Activated naive CD4-positive, alpha-beta T cell treated with anti-CD3 and anti-CD28 coated beads, Interleukin-2, amount 50 U/mL, for 16 hours (primary cell): ENCODE results near the gene LRBA.
"Not testable (repeated sequence)": the region's sequence is repeated elsewhere in the genome, so short reads cannot be mapped to it uniquely, and the experiment has no call there.

Source experiments
- DNase-seq: peaks from one replicate; pipeline ENCODE4 v3.0.0-alpha.2; 2020

Gene LRBA

DNA sequence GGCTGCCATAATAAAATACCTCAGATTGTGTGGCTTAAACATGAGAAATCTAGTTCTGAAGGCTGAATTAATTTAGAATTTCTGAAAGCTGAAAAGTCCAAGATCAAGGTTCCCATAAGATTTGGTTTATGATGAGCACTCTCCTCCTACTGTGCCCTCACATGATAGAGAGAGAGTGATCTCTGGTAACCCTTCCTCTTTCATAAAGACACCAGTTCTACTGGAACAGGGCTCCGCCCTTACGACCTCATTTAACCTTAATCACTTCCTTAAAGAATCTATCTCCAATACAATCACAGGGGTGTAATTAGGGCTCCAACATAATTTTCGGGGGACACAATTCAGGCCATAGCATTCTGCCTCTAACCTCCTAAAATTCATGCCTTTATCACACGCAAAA lies 627.1 kb downstream of the LRBA start:
- no peak for DNase-seq

DNA sequence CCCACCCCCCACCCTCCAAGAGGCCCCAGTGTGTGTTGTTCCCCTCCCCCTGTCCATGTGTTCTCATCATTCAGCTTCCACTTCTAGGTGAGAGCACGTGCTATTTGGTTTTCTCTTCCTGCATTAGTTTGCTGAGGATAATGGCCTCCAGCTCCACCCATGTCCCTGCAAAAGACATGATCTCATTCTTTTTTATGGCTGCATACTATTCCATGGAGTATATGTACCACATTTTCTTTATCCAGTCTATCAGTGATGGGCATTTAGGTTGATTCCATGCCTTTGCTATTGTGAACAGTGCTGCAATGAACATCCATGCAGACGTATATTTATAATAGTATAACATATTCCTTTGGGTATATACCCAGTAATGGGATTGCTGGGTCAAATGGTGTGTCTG lies 628.7 kb downstream of the LRBA start:
- DNase-seq, result not testable (repeated sequence)

- DNase-seq, result no peak
Measured at GRCh38 chr4:150385606-150386005, 629.5 kb downstream of the LRBA start.

GRCh38 chr4:150384249-150384648 lies 630.8 kb downstream of the LRBA start:
- no peak for DNase-seq

GRCh38 chr4:150382028-150382427 lies 633.1 kb downstream of the LRBA start:
- no peak for DNase-seq

- no peak for DNase-seq
Measured at GRCh38 chr4:150381609-150382008, 633.5 kb downstream of the LRBA start.

DNA sequence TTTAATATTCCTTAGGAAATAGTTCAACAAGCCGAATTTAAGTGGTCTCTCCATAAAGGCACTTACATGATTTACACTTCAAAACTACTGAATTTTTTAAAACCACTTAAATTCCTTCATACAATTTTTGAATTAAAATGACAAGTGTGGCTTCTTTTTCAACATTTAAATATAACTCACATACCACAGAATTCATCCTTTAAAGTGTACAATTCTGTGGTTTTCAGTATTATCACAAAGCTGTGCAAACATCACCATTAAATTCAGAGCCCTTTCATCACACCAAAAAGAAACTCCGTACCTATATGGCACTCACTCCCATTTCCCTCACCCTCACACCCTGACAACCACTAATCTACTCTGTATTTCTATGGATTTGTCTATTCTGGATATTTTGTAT lies 634.0 kb downstream of the LRBA start:
- no peak for DNase-seq

GRCh38 chr4:150379454-150379853 lies 635.6 kb downstream of the LRBA start:
- DNase-seq, result no peak

DNA sequence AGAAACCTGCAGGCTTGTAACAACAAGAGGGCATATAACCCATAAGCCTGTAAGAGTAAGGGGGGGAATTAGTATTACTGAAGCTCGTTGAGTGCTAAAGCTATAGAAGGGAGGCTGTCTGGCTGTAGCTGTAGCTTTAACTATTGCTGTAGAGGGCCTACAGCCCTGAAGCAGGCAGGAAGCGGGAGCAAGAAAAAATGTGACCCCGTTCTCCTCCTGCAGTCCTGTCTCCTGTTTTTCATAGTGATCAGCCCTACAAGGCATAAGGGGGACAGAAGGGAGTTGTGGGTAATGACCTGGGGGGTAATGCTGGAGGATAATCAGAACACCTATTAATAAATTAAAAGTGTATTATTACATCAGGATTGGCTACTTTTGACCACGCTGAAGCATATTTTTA lies 640.1 kb downstream of the LRBA start:
- DNase-seq, result no peak

DNA sequence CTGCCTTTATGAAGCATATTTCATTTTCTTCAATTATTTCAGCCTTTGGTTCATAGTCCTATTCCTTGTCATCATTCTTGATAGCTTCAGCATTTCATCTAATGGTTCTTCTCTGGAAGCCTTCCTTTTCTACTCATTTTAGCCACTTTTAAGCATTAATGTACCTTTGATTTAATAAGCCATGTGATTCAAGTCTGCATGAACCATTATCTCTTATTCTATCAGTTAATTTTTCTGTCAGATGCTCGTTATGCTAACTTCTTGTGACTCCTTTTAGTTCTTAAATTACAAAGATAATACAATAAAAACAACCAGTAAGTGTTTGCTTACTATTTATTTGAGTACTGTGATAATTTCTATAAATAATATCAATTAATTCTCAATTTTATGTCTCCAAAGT lies 643.2 kb downstream of the LRBA start:
- DNase-seq, result no peak

DNA sequence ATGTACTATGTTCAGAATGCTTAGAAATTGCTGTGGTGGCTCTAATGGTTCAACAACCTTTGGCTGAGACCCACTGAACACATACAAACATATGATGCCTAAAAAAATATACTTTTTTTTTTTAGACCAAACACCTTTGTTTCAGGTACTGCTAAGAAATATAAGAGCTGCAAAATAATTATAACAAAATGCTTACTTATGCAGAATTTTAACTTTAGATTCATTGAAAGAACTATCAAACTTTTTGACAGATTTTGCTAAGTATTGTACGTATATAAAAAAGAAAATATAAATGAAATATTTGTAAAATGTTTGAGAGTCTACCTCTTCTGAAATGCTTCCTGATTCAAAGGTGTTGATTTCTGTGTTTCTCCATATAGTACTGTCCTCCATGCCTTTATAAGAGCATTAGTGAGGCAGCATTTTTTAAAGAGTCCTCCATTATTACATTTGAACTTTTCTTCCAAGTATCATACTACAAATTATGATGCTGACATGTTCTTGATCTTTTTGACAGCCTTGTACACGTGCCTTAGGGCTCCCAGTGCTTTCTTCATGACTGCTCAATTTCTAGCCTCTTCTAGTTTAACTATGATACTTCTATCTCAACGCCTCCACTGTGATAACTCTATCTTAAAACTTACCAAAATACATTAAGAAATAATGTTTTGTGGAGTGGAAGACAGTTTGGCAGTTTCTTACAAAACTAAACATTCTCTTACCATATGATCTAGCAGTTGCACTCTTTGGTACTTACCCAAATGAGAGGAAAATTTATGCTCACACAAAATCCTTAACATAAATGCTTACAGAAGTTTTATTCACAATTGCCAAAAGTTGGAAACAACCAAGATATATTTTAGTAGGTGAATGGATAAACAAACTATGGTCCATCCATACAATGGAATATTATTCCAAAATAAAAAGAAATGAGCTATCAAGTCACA lies 645.4 kb downstream of the LRBA start:
- no peak for DNase-seq

GRCh38 chr4:150368667-150369066 lies 646.4 kb downstream of the LRBA start:
- no peak for DNase-seq

DNA sequence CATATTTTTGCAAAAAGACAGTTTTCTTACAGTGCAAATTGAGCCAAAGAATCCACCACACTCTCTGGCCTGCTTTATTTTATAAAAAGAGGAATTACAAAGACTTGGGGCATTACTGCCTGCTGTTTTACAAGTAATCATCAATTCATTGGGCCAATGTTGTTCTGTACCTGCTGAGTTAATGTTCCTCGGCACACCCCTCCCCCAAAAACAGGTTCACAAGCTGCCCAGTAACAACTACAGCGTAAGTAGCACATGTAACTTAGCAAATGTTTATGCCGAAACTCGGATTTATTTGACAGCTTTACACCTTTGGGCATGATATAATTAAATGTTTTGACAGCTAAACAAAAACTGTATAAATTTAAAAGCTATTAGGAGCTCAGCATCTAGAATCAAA lies 647.8 kb downstream of the LRBA start:
- no peak for DNase-seq

DNA sequence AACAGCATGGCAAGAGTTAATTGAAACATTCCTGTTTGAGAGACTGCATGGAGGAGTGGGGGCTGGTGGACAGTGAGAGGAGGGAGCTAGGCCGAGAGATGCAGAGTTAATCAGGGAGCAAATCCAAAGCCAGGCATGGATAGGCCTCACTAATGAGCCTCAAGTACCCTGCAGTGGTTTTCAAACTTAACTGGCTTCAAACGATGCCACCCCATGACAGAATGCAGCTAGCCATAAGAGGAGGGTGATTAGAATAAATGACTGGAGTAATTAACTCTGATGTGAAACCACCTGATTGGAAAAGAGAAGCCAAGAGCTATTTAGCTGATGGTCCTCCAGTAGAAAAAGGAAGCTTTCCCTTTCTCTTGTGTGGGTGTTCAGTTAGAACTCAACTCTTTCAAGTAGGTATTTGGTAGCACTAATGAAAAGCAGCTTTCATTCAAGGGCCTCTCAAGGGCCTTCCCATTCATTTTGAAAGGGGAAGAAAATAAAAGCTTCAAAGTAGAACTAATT lies 648.5 kb downstream of the LRBA start:
- no peak for DNase-seq

DNA sequence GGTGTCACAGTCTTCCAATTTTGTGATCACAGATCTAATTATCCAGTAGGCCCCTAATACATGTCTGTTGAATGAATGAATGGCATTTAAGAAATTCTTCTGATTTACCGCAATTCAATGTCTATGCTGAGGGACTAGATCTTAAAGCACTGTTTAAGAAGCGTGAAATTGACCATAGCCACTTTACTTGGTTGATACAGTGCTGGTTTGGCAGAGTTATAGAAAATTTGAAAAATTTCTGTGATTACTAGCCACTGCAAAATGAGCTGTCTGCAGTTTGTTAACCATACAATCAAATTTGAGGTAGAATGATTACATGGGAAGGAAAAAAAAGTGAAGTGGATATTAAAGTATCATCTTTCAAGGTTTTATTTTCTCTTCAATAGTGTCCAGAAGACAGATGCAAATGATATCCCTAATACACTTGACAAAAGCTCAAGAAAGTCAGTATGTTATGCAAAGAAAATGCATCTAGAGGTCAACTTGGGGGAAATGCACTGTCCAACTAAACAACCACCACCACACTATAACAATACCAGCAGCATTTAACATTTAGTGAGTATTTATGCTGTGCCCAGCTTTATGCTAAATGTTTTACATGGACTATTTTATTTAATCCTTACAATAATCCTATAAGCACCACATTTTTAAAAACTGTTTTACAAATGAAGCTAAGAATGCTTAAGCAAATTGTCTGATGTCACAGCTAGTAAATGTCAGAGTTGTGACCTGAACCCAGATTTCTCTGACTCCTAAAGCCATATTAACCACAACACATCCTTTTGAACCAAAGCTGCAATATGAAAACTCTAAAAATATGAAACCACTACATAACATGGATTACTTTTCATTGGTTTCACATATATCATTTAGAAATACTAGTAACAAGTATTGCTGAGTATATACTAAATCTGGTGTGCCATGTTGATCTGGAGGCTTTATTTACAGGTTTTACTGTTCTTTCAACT lies 651.1 kb downstream of the LRBA start:
- DNase-seq, result no peak

DNA sequence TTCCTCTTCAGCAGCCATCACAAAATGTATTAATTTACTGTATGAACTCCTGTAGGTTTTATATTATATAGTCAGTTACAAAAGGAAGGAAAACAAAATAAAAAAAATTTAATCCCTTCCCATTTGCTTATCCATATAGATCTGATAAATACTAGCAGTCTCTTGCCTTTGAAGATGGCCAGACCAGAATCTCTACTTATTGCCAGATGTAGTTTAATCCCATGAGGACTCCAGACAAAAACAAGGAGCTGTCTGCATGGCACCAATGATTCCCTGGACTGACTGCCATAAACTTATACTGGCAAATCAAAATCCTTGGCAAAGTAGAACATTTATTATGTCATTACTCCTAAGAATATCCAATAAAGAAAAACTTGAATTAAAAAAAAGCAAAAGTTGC lies 656.4 kb downstream of the LRBA start:
- no peak for DNase-seq

DNA sequence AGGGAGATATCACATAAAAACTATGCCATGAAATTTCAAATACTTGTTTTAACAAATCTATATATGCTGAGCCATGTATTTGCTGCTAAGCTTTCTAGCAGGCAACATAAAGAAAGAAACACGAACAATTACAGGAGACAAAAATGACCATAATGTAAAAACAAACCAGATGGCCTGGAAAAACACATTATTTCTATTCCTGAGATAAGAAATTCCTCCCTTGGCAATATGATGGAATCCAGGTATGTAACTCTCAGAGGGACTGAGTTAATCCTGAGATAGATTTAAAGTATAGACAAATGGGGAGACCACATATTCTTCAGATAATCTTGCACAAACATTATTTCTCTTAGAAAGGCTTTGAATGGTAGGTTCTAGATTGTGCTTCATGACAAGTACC lies 657.3 kb downstream of the LRBA start:
- DNase-seq, result no peak

DNA sequence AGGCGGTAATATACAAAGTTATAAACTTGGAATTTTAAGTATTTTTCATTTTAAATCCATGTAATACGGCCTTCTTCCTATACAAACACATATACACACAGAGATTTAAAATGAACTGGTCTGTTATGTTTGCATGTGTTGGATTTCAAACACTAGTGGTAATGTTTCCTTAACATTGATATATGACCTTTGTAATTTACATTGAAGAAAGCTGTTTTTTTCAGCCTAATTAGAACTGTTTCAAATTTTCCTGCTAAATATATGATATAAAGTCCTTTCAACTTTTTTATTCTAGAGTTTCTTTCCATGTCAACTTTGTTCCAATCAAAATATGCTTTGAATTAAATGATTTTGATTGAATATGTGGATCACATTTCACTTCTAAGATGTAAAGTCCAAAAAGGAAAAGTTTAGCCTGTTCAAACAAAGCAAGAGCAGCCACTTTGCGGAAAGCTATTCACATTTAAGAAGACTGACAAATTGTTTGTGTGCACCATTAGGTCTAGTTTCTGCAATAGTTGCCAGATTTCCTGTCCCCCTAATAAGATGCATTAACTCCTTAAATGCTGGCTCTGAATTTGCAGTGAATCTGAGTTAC lies 659.1 kb downstream of the LRBA start:
- DNase-seq, result no peak

DNA sequence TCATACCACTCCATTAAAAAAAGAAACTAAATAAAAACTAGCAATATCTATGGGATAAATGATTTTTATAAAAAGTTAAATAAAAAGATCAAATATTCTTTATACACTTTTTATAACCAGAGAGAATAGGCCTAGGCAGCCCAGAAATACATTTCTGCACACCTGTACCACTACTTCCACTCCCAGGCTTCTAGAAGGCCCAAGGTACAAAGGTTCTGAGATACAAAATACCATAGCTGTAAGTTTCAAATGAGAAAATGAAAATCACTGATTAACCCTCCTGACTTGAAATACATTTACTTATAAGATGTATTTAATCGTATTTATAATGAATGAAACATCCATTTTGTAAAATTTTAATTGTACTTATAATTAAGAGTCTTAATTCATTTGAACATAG lies 659.7 kb downstream of the LRBA start:
- no peak for DNase-seq

GRCh38 chr4:150354214-150354796 lies 660.8 kb downstream of the LRBA start:
- DNase-seq, result no peak

GRCh38 chr4:150348079-150348478 lies 667.0 kb downstream of the LRBA start:
- DNase-seq, result no peak

DNA sequence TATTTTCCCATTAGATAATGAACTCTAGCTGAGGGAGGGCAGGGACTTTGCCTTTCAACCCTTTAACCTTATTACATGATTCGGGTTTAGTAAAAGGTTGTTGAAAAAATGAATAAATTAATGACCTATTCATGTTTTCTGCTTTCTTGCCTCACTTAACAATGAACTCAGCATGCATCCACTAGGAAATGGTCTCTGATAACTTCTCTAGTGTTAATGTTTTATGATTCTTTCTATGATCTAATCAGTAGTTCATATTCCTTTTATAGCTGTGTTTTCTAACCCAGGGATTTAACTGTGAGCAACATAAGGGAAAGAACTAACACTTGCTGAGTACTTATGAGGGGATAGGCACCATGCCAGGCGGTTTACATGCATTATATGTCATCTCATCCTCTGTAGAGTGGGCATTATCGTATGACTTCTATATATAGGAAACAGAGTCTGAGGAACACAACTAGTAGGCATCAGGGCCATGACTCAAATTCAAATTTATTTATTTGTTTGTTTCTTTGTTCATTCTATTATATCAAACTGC lies 669.8 kb downstream of the LRBA start:
- no peak for DNase-seq
